Activated CD4-positive, alpha-beta T cell treated with anti-CD3 and anti-CD28 coated beads, Interleukin-10, Interleukin-2, amounts not matched to agents 100 ng/mL and 50 ng/mL, durations not matched to agents 16 hours and 8 hours (primary cell): ENCODE measurements around the gene ZNF366.

Source experiments
- DNase-seq: peaks from one replicate; pipeline ENCODE4 v3.0.0-alpha.2; 2020

ZNF366 gene

DNA sequence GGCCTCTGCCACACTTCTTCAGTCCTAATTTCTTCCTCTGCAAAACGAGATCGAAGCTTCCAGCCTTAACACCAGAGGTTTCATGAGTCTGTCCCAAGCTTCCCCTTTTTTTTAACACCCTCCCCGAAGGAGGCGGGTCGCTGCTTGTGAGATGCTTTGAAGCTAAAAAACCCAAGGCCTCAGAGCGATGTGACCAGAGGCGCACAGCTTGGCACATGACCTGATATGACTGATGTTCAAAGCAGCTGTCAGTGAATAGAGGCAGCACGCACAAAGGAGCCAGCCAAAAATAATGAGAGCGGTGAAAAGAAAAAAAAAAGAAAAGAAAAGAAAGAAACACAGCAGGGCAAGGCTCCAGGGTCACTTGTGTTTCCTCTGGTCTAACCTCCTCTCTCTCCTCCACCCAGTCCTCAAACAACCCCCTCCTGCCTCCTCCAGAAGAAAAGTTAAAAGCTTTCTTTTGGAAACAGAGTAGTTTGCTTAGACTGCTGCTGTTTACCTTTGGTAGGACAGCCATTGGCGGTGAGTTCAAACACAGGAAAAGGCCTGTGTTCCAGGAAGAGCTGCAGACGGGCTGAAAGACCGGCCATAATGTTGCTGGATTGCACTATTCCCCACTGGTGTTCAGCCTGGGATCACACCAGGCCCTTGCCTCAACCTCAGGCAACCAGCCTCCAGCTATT lies 10.9 kb upstream of the ZNF366 start:
- no peak for DNase-seq

DNA sequence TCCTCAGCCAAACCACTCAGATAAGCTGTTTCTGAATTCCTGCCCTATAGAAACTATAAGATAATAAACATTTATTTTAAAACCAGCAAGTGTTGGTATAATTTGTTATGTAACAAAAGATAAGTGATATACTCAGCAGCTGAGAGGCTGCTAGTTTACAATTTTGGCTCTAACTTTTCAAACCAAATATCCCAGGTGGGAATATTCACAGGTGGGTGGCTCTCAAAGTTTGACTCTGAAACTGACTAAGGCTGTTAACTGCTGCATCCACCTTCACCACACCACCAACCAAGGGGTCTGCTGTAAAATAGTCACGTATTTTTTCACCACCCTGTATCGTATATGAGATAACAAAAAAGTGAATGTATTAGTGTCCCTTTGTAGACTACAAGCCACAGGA lies 9.7 kb upstream of the ZNF366 start:
- DNase-seq, result no peak

DNA sequence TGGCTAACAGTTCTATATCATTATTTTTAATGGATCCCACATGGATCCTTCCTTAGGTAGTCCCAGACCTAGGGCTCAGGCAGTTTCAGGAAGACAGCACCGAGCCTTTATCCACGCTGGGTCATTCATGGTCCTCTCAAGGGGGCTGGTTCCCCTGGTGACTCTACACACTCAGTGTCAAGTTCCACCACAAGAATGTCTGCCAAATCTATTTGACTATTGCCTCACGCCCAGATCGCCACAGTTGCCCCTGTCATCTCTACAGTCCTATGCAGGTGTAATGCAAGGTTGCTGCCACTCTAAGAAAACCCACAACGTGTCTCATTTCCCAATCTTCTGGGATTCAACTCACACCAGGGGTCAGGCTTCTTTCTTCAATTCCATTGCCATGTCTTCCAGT lies 8.0 kb upstream of the ZNF366 start:
- DNase-seq, result no peak

DNA sequence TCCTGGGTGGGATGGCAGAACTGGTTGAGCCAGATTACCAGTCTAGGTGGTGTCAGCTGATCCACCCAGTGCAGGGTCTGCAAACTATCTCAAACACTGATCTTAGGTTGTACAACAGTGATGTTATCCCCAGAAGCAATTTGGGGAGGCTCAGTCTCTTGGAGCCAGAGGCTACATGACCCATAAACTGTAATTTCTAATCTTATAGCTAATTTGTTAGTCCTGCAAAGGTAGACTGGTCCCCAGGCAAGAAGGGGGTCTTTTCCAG lies 5.3 kb upstream of the ZNF366 start:
- DNase-seq, result no peak

DNA sequence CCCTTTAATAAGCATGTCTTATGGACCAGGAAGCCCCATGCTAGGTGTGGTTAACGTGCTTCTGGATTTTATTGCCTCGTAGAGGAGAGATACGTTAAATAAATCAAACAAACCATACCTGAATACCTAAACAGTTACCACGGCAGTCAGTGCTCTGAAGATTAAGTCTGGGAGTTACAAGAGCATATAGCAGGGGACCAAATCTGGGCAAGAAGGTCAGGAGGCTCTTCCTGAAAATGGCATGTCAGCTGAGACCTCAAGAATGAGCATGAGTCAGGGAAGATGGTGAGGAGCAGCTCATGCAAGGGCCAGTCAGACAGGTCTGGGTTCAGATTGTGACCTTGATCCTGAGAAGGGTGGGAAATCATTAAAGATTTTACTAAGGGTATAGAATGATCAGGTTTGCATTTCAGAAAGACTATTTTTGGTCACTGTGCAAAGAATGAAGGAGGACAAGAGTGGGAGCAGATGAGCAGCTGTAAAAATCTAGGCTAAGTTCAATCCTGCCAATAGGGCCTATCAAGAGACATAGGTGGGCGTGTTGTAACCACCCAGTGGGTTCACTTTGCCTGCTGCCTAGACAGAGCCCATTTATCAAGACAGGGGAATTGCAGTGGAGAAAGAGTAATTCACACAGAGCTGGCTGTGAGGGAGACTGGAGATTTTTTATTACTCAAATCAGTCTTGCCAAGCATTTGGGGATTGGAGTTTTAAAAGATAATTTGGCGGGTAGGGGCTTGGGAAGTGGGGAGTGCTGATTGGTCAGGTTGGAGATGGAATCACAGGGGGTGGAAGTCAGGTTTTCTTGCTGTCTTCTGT lies 4.8 kb upstream of the ZNF366 start:
- no peak for DNase-seq

DNA sequence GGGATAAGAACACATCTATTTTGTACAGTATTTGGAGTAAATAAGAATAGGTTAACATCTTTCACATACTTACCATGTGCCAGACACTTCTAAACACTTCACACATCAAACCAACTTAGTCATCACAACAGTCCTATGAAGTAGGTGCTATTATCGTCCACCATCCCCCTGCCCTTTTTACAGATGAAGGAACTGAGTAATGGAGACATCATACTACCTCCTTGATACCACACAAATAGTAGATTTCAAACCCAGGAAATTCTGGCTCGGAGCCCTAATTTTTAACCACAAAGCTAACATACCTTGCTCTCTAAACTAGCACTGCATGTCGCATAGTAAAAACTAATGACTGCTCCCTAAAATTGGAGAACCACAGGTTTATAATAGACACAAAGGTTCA lies 4.2 kb upstream of the ZNF366 start:
- no peak for DNase-seq

DNA sequence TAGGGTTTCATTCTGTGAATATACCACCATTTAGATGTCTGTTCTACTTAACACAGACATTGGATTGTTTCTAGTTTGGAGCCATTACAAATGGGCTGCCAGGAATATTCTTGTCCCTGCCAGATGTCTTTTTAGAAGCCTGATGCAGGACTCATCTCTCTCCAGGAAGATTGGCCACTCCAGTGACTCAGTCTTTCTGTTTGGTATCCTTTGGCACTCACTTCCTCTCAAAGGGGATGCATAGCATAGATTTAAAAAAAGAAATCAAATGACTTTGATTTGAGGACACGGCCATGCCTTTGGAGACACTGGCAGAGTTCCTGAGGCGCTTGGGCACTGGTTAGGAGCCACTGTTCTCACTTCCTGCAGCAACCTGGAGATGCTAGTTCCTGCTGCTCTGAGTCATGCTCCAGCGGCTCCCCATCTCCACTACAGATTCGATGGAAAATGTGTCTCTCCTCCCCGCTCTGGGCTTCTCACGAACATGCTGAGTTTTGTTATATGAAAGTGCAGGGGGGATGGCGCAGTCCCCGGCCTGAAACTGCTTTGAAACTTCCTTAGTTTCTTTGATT lies 3.5 kb upstream of the ZNF366 start:
- no peak for DNase-seq

DNA sequence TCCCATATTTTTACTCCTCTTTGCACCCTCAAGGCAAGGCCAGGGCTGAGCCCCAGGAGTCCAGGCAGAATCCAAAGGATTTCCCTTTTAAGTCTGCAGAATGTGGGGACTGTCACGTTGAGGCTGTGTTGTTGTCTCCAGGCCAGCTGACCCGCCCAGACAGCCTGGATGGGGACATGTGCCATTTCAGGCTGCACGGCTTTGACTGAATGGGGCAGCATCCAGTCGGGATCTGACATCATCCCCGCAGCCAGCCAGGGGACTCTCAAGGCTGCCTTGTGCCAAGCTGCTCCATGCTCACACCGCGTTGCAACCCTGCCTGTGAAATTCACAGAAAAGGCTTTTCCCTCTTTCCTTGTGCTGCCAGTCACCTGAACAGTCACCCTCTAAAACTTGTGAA lies 2.2 kb upstream of the ZNF366 start:
- no peak for DNase-seq

DNA sequence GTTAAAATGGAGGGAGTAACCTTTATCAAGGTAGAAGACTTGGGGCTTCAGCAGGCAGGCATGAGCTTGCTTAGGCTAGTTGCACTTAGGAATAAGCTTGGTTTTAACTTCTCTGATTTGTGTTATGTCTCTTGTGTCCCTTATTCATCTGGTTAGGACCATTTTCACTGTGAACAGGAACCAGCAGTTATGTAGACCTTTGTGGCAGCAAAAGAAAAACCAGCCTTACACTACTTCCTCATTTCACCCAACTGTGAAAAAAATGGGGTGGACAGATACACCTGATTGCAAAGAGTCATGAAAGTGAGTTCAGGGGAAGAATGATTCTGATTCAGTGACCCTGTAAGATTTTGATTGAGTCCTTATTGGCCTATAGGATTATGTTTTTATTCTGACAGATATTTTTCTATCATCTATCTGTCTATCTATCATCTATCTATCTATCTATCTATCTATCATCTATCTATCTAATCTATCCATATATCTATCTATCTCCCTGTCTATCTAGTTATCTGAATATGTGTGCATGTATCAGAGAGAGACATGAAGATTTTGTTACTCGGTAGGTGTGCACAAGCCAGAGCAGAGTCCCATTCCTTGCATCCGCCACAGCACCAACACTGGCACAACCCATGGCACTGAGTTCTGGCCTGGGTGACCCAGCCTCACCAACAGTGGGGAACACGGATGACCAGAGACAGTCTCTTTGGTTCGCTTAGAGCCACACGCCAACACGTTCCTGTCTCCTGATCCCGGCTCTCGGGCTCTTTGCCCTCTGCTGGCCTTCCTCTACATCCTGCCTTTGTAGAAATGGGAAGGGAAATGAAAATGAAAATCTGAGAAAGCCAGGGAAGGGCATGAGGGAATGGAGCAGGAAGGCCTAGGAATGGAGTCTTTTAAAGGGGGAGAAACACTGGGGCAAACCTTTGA lies 1.3 kb upstream of the ZNF366 start:
- no peak for DNase-seq

DNA sequence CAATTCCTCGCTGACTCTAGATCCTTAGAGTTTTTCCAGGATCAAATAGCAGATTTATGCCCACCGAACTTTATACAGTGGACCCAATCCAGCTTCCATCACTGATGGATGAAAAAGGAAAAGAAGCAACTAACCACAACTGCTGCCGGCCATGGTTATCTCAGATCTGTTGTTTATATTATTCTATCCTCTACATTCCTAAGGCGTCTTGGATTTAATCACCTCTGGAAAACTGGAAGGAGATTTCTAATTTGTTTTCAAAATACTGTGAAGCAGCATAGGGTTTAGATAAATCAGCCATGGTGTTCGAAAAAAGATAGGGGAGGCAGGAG lies 663 bp upstream of the ZNF366 start:
- DNase-seq, result no peak

DNA sequence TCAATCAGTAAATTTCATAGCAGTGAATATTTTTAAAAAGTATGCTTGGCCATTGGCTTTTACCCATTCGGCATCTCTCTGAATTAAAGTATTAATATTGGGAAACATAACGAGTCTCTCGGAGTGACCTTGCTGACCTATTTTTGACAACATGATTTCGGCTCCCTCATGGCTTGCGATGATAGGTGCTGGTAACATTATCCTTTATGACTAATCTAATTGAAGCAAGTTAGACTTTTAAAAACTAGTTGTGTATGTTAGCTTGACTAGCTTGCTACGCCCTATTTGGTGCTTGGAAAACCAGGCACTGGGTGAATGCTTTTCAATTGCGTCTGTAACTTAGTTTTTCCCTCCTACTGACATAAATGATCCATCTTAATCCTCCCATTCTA lies 1.1 kb downstream of the ZNF366 start:
- DNase-seq, result no peak

DNA sequence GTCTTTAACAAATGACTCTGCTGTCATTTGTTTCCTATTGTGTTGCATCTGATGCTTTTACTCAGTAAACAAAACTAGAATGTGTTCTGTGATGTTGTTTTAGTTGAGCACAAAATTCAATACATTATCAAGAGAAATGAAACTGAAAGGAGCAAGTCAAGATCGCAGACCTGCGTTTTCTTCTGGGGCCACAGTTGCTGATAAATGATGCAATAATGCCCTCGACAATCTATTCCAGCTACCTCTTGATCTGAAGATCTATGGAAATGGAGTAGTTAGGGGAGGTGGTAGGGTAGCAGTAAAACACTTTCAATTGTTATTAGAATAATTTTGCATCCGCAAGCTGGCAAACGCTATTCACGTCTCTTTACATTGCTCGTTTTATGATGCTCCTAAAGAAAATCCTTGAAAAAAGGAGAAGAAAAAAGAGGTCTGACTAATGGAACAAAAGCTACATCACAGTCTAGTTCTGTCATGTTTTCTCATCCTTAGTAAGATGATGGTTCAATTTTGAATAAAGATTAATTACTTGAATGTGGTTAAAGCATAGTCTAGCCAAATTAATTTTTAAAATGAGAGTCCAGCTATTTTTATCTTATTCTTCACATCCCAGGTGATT lies 1.6 kb downstream of the ZNF366 start:
- DNase-seq, result no peak

DNA sequence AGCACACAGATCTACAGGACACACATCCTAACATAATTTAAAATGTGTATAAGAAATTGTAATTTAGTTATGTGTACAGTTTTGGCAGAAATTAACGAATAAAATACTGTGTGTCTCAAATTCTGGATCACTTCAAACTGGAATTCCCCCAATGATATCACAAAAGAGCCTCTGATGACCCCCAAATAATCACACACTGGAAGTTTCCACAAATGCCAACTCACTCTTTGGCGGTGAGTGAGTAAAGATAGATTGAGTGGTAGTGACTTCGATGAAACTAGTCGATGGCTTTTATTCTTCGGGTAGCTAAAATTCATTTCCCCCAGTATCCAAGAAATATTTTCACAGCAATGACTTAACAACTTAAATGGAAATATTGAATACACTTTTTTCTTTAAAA lies 2.2 kb downstream of the ZNF366 start:
- DNase-seq, result no peak

DNA sequence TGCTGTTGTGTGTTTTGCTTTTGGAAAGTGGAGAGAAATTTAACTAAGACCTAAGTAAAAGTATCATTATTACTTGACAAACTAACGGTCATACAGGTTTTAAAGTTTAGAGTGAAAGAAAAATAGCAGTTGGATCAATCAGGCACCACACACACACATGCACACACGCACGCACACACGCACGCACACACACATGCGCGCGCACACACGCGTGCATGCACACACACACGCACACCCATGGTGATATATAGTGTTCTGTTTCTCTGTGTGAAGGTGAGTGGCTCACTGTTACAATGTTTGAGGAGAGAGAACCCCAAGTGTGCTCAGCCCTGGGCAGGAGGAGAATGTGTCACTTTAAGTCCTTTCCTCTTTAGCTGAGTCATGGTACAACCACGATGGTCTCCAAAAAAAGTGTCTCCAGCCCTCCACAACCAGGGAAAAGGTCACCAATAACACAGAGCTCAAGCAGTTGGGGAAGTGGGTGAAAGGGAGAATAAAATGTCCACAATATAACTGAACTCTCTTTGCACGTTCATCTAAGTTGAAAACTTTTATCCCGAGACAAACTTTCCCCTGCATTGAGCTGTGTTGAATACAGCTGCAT lies 3.2 kb downstream of the ZNF366 start:
- no peak for DNase-seq

DNA sequence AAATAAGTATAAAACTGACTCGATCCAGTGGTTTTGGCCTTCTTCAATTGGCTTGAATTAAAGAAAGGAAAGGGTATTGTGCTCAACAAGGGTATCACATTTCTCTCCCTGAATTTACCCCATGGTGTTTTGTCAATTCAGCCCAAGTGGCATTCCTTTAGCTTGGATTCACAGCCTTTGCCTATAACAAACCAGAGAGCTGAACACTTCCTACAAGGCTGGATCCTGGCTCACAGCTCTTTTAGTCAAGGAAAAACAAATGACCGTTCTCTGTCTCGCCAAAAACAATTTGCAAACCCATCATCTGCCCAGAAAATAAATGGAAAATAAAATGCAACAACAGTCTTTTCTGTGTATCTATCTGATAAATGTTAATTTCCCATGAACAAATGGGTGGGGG lies 5.7 kb downstream of the ZNF366 start:
- no peak for DNase-seq

DNA sequence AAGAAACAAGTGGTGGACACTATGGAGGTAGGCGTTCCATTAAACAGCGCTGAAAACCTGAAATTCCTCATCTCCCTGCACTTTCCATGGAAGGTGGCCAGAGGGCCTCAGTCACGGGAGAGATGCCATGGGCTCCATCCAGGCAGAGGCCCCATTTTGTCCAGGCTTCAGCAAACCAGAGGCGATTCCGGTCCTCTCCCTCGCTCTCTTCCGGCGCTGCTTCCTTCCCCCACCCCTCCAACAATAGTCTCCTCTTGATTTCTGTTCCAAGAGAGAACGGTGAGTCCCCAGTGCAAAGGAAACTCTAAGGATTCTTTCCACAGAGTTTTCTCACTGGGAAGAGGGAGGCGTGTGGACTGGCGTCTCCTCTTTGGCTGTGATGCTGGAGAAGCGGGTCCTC lies 7.5 kb downstream of the ZNF366 start:
- DNase-seq, result no peak

DNA sequence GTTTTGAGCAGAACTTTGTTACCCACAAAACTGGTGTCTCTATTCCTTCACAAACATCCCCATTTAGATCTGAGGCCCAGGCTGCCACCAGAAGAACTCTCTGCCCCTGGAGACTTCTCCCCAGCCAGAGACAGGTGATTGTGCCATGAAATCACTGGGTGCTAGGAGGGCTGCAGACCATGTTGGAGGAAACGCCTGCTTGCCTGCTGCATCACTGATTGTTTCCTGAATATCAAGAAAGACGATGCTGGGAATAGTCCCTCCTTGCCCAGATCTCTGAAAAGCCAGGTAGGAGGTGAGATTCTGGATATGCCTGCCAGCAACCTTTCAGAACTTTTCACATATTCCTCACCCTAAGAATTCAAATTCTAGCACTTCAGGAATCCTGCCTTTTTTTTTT lies 8.1 kb downstream of the ZNF366 start:
- DNase-seq, result no peak

DNA sequence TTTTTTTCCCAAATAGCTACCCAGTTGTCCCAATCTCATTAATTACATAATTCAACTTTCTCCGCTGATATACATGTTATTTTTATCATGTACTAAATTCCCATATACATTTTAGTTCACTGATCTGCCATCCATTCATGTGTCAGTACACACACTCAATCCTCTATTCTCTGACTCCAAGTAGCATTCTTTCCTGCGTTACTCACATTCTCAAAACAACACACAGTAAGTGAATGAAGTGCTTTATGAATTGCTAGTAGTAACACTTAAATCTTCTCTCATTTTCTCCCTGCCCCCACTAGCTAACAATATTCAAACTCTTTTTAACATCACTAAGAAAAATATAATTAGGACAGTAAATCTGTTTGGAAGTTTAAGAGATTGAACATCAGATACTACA lies 8.9 kb downstream of the ZNF366 start:
- no peak for DNase-seq

DNA sequence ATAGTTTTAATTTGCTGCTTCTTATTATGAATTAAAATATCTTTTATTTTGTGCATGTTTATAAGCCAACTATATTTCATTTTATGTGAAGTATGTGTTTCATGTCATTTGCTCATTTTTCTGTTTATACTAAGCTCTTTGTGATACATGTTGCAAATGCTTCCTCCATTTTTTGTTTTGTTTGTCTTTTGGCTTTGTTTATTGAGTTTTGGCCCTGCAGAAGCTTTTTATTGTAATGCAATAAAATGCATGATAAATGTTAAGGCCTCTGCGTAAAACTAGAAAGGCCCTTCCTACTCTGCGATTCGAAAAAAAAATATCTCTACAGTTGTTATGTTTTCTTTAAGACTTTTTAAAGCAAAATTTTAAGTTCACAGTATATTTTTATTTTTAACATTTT lies 9.4 kb downstream of the ZNF366 start:
- no peak for DNase-seq

DNA sequence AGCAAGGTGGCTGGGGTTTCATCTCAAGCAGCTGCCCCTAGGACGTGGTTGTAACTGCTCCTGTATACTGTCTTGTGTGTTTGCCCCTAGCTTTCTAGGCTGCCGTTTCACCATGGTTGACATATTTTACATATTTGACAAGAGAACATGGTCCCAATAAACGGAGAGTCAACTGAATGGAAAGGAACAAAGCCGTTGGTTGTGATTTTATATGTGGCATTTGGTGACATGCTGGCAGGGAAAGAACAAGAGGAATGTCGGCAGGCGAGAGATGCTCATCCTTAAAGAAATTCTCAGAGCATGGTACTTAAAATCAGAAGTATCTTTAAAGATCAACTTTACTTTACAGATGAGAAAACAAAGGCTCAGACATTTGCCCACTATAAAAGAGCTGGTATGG lies 11.8 kb downstream of the ZNF366 start:
- no peak for DNase-seq

DNA sequence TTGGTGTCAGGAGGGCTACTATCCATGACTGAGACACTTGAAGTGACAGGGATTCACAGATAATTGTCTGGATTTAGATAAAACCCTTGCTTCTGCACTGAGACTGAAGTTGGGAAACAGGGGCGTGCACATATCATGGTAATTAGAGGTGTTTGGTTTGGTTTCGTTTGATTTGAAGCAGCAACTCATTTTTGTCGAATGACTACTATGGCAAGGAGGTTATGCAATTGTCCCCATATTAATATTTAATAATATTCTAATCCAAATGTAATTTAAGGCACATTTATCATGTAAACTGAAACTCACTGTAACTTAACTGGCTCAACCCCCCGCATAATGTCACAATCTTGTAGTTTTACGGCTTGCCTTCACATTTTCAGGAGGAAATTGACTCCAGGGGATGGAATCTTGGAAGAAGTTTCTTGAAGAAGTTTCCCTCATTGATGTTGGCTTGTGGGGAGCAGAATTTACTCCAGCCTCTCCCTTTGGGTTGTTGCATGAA lies 12.5 kb downstream of the ZNF366 start:
- DNase-seq, result no peak

DNA sequence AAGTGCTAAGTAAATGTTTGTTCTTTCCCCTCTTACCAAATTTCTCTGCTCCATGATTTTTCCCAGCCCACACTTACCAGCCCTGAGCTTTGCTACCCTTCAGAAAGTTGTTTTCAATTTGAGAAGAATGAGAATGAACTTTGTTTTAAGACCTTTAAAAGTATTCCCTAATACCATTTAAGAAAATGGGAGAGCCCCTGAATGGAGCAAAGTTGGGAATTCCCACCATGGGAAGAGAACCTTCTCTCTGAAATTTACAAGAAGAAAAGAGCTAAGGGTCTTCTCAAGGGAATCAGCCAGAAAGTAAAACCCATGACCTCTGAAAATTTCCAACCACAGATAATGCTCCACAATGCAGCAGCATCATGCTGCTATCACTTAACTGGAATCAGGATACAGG lies 17.7 kb downstream of the ZNF366 start:
- DNase-seq, result no peak

DNA sequence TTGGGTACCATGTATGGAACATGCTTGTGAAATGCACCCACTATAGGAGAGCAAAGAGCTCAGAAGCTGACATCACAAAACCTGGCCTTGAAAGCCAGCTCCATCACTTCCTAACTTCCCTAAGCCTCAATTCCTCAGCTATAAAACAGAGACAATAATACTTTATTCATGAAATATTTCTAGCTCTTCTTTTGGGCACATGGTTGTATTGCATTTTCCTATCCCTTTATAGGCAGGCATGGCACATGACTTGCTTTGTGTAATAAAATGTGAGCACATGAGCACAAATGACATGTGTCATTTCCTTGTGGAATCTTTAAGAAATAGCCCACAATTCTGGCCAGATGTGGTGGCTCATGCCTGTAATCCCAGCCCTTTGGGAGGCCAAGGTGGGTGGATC lies 18.5 kb downstream of the ZNF366 start:
- DNase-seq, result no peak
